Natural killer cell (primary cell): ENCODE results near the gene ATP6V0E2. TPM values are rescaled to one million over a fixed set of nuclear protein-coding genes. Genes with fewer than 3 reads are reported as not detected.

ENCODE experiments used
- ATAC-seq, 3 donors: fragments of 150-1000 bp in 2 of 3; fragments of 200-7000 bp in 1 of 3; cut with Tn5 transposase; 1 replicate in 1 of 3; 2 replicates in 2 of 3; pipeline ENCODE4 v1.10.0; 2021; ENCODE audit warnings: mild to moderate bottlenecking in 2 of 3, moderate library complexity in 2 of 3
- DNase-seq, 2 donors: peaks; one replicate each; pipeline versions ENCODE4 v3.0.0 to v3.0.0-alpha.2; 2013 to 2021; ENCODE audit warnings: mixed read lengths in 1 of 2
- H3K27ac ChIP-seq: one replicate; pipeline ENCODE4 v1.5.1; 2013; ENCODE audit warnings: mild to moderate bottlenecking, low read length
- H3K27me3 ChIP-seq: one replicate; pipeline ENCODE4 v1.6.1; 2013; ENCODE audit warnings: low read length; ENCODE audit not compliant: control insufficient read depth, insufficient read depth
- H3K36me3 ChIP-seq: one replicate; pipeline ENCODE4 v1.6.1; 2013; ENCODE audit warnings: low read length; ENCODE audit not compliant: control insufficient read depth, insufficient read depth
- H3K4me1 ChIP-seq: one replicate; pipeline ENCODE4 v1.6.1; 2013; ENCODE audit warnings: low read length; ENCODE audit not compliant: control insufficient read depth, insufficient read depth
- H3K4me3 ChIP-seq: one replicate; pipeline ENCODE4 v1.5.1; 2013; ENCODE audit warnings: low read length
- H3K9me3 ChIP-seq: one replicate; pipeline ENCODE4 v1.6.1; 2013; ENCODE audit warnings: low read length; ENCODE audit not compliant: control insufficient read depth, insufficient read depth
- H3K27ac Mint-ChIP-seq, 2 donors: one replicate each; pipeline ENCODE4 v1.8.0; 2022; ENCODE audit warnings: mild to moderate bottlenecking in 2 of 2, mixed read lengths in 2 of 2, moderate library complexity in 1 of 2
- H3K27me3 Mint-ChIP-seq, 2 donors: one replicate each; pipeline ENCODE4 v1.8.0; 2022; ENCODE audit warnings: low read depth in 2 of 2, mixed read lengths in 2 of 2
- H3K36me3 Mint-ChIP-seq: one replicate; pipeline ENCODE4 v1.8.0; 2022; ENCODE audit warnings: mixed read lengths
- H3K4me1 Mint-ChIP-seq, 2 donors: one replicate each; pipeline ENCODE4 v1.8.0; 2022; ENCODE audit warnings: mixed read lengths in 2 of 2
- H3K4me3 Mint-ChIP-seq: one replicate; pipeline ENCODE4 v1.8.0; 2022; ENCODE audit warnings: mild to moderate bottlenecking, moderate library complexity, mixed read lengths
- H3K9me3 Mint-ChIP-seq, 2 donors: one replicate each; pipeline ENCODE4 v1.8.0; 2022; ENCODE audit warnings: mixed read lengths in 2 of 2
- WGBS: methylation state at CpG from one replicate; pipeline ENCODE4 v1.1.7; 2013; ENCODE audit warnings: missing lambda C conversion rate; ENCODE audit not compliant: insufficient coverage; 5-methylcytosine and 5-hydroxymethylcytosine counted together
- intact Hi-C: fragments of 100-400 bp; cut with micrococcal nuclease; formaldehyde crosslinking; loops from one replicate; pipeline ENCODE4 v1.14.2; 2022
- total RNA-seq, 4 donors: library from RNA; stranded (reverse); fragments of 120-200 nt in 1 of 4; gene quantifications; one replicate each; pipeline versions ENCODE4 v1.2.3 to v1.2.4, GENCODE V29; 2013 to 2022
- TF ChIP-seq, protein P1 (sequence below): fragments of 200-600 bp; IDR thresholded peaks from one replicate; pipeline ENCODE4 v1.8.0; 2022; ENCODE audit warnings: antibody characterized with exemption

The ATP6V0E2 gene
- total RNA-seq, 3 donors from 2014 or later (not counting 1 experiment from before 2014, with no cell fraction given) = 23.2 to 39.4 (median 34.9) TPM

DNA sequence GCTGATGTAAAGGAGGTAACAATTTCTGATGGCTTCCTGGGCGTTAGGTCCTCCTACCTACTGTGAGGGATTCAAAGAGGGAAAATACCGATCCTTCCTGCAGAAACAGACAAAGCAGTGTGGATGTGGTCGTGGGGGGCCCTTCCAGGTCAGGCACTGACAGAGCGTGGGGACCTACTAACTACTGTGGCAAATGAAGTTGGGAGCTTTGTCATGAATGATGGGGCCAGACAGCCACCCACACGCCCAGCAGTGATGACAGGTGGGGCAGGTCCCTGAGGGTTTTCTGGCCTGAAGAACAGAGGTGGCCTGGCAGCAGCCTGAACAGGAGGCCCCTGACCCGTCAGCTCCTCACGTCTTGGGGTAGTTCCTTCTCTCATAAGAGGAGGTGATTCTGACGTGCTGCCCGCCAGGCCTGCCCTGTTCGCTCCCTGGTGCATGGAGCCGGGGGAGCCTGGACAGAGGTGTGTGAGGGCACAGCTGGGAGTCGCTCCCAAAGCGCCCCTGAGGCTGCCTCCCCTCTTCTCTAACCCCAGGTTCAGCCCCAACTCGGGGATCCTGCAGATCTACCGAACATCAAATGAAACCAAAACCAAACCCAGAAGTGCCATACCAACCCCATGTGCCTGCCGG is 4.2 kb downstream of the ATP6V0E2 start:
- H3K27ac Mint-ChIP-seq = no peak overlapping the region
- DNase-seq (no peak), ATAC-seq (no peak)
- 88% methylated on average over 16 of the region's 16 CpGs for WGBS
- intact Hi-C loops = no loop called here
- no peaks in the 10 kb centered on the region for H3K9me3 Mint-ChIP-seq
- no peaks in the 10 kb centered on the region for H3K36me3 Mint-ChIP-seq
- H3K4me3 ChIP-seq = no peak overlapping the region
- H3K4me1 Mint-ChIP-seq = peaks cover 17 to 33% of the 10 kb centered on the region in 2 donors
- peaks cover 2% of the 10 kb centered on the region for H3K36me3 ChIP-seq
- no peaks in the 10 kb centered on the region for H3K27me3 Mint-ChIP-seq
- TF ChIP-seq, protein P1, sequence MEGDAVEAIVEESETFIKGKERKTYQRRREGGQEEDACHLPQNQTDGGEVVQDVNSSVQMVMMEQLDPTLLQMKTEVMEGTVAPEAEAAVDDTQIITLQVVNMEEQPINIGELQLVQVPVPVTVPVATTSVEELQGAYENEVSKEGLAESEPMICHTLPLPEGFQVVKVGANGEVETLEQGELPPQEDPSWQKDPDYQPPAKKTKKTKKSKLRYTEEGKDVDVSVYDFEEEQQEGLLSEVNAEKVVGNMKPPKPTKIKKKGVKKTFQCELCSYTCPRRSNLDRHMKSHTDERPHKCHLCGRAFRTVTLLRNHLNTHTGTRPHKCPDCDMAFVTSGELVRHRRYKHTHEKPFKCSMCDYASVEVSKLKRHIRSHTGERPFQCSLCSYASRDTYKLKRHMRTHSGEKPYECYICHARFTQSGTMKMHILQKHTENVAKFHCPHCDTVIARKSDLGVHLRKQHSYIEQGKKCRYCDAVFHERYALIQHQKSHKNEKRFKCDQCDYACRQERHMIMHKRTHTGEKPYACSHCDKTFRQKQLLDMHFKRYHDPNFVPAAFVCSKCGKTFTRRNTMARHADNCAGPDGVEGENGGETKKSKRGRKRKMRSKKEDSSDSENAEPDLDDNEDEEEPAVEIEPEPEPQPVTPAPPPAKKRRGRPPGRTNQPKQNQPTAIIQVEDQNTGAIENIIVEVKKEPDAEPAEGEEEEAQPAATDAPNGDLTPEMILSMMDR = no peak
- no peaks in the 10 kb centered on the region for H3K27me3 ChIP-seq
- no peak overlapping the region for H3K27ac ChIP-seq
- H3K4me3 Mint-ChIP-seq = no peak overlapping the region
- peaks cover 15% of the 10 kb centered on the region for H3K4me1 ChIP-seq
- H3K9me3 ChIP-seq = no peaks in the 10 kb centered on the region

DNA sequence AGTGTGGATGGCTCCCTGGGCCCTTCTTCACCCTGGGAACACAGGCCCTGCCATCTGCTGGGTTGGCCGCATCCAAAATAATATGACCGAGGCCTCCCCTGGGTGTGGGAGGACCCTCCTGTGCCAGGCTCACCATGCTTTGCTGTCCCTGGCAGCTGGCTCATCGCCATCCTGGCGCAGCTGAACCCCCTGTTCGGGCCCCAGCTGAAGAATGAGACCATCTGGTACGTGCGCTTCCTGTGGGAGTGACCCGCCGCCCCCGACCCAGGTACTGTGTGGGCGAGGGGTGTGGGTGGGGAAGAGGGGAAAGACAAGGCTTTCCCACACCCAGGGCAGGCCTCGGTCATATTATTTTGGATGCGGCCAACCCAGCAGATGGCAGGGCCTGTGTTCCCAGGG is 4.8 kb downstream of the ATP6V0E2 start:
- H3K4me1 ChIP-seq = peaks cover 18% of the 10 kb centered on the region
- Mint-ChIP-seq H3K36me3 (no peaks in the 10 kb centered on the region), H3K27ac (no peak overlapping the region), H3K9me3 (no peaks in the 10 kb centered on the region), H3K27me3 (no peaks in the 10 kb centered on the region), H3K4me1 (peaks cover 20 to 35% of the 10 kb centered on the region in 2 donors), H3K4me3 (no peak overlapping the region)
- no peak overlapping the region for H3K4me3 ChIP-seq
- no peak overlapping the region for H3K27ac ChIP-seq
- ATAC-seq (no peak), DNase-seq (no peak)
- TF ChIP-seq, protein P1 = no peak
- intact Hi-C loops = no loop called here
- H3K36me3 ChIP-seq = peaks cover 2% of the 10 kb centered on the region
- H3K9me3 ChIP-seq = no peaks in the 10 kb centered on the region
- 90% methylated on average over 13 of the region's 13 CpGs for WGBS
- H3K27me3 ChIP-seq = no peaks in the 10 kb centered on the region

DNA sequence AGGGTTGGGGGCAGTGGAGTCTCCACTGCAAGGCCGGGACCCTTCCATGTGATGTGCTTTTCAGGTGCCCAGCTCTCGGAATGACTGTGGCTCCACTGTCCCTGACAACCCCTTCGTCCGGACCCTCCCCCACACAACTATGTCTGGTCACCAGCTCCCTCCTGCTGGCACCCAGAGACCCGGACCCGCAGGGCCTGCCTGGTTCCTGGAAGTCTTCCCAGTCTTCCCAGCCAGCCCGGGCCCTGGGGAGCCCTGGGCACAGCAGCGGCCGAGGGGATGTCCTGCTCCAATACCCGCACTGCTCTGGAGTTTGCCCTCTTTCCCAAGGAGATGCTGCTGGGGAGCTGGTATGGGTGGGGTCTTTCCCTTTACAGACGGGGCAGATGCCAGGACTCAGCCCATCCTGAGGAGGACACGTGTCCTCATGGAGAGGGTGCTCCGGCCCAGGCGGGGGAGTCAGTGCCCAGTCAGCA is 5.5 kb downstream of the ATP6V0E2 start:
- TF ChIP-seq, protein P1 = no peak
- WGBS = 94% methylated on average over 14 of the region's 14 CpGs
- Histone ChIP-seq H3K4me3 (no peak overlapping the region), H3K27ac (no peak overlapping the region), H3K4me1 (peaks cover 16% of the 10 kb centered on the region), H3K27me3 (no peaks in the 10 kb centered on the region), H3K9me3 (no peaks in the 10 kb centered on the region), H3K36me3 (peaks cover 2% of the 10 kb centered on the region)
- Mint-ChIP-seq H3K27me3 (no peaks in the 10 kb centered on the region), H3K27ac (no peak overlapping the region), H3K36me3 (no peaks in the 10 kb centered on the region), H3K4me3 (no peak overlapping the region), H3K9me3 (no peaks in the 10 kb centered on the region), H3K4me1 (peaks cover 21 to 31% of the 10 kb centered on the region in 2 donors)
- no peak for ATAC-seq
- no peak for DNase-seq
- intact Hi-C loops = no loop called here
